ENCODE measurements around the gene ATOSA.

GRCh38 chr15:52658955-52659354 is 20.2 kb downstream of the ATOSA start:
- TF ChIP-seq EZH2phosphoT487 (IDR thresholded peaks at IDR 0.05; ENCODE audit: low read depth, severe bottlenecking, unreplicated experiment): no peak
- TF ChIP-seq CTCF (IDR thresholded peaks at IDR 0.05; ENCODE audit: poor library complexity): no peak
- no peak for TF ChIP-seq EZH2 (IDR thresholded peaks at IDR 0.05; ENCODE audit: borderline replicate concordance)
